IMR-90 (cell line): ENCODE results near the gene ONECUT2. TPM values are rescaled to one million over a fixed set of nuclear protein-coding genes. Genes with fewer than 3 reads are reported as not detected.

Experiments
- ATAC-seq: fragments of 200-7000 bp; cut with Tn5 transposase; 2 replicates; pipeline ENCODE4 v1.9.1; 2020; ENCODE audit warnings: low read depth, mild to moderate bottlenecking, moderate library complexity
- BruUV-seq: library from RNA; stranded (reverse); fragments of 400-500 nt; replicated peaks from 2 replicates; lab custom pipeline; 2021; lab: Mats Ljungman, UMichigan
- CTCF ChIA-PET: fragments of 300-600 bp; formaldehyde crosslinking; extraction: SDS; loops from one replicate; lab custom pipeline; 2021; ENCODE audit warnings: antibody characterized with exemption; lab: Yijun Ruan, JAX
- POLR2A ChIA-PET: fragments of 300-600 bp; sonication (Branson Sonifier 250); formaldehyde crosslinking; loops from one replicate; lab custom pipeline; 2022; ENCODE audit warnings: antibody characterized with exemption; ENCODE audit not compliant: unreplicated experiment; lab: Charles Lee
- DNase-seq: peaks from one replicate; pipeline ENCODE4 v3.0.0; 2013
- H2AFZ ChIP-seq: replicated peaks from 2 replicates; pipeline ENCODE3; 2013; ENCODE audit warnings: low read length, mild to moderate bottlenecking; ENCODE audit not compliant: poor library complexity
- H2AK5ac ChIP-seq: 2 replicates; pipeline ENCODE4 v1.6.1; 2013; ENCODE audit warnings: low read depth, low read length, inconsistent platforms
- H2AK9ac ChIP-seq: replicated peaks from 2 replicates; pipeline ENCODE3; 2013; ENCODE audit warnings: mild to moderate bottlenecking, low read depth, low read length, moderate library complexity; ENCODE audit not compliant: poor library complexity
- H2BK120ac ChIP-seq: 2 replicates; pipeline ENCODE4 v1.6.1; 2013; ENCODE audit warnings: low read depth, low read length, inconsistent platforms
- H2BK15ac ChIP-seq: 3 replicates; pipeline ENCODE4 v1.6.1; 2013; ENCODE audit warnings: low read depth, low read length, inconsistent platforms
- H2BK20ac ChIP-seq: 2 replicates; pipeline ENCODE4 v1.6.1; 2013; ENCODE audit warnings: low read depth, mild to moderate bottlenecking, inconsistent platforms, low read length, moderate library complexity
- H2BK5ac ChIP-seq: 2 replicates; pipeline ENCODE4 v1.6.1; 2013; ENCODE audit warnings: mild to moderate bottlenecking, low read depth, low read length, inconsistent platforms; ENCODE audit not compliant: poor library complexity, severe bottlenecking
- H3K14ac ChIP-seq: replicated peaks from 2 replicates; pipeline ENCODE4 v1.6.1; 2013; ENCODE audit warnings: low read depth, low read length, inconsistent platforms
- H3K18ac ChIP-seq: 2 replicates; pipeline ENCODE4 v1.6.1; 2013; ENCODE audit warnings: low read depth, low read length, control low read depth
- H3K23ac ChIP-seq: 2 replicates; pipeline ENCODE4 v1.6.1; 2013; ENCODE audit warnings: low read depth, low read length, inconsistent platforms
- H3K27ac ChIP-seq: 2 replicates; pipeline ENCODE4 v1.5.1; 2013; ENCODE audit warnings: mild to moderate bottlenecking, control low read depth, low read length; ENCODE audit not compliant: insufficient read depth
- H3K27me3 ChIP-seq: 2 replicates; pipeline ENCODE4 v1.6.1; 2013; ENCODE audit warnings: low read length; ENCODE audit not compliant: control insufficient read depth, insufficient read depth
- H3K36me3 ChIP-seq: 2 replicates; pipeline ENCODE4 v1.6.1; 2013; ENCODE audit warnings: low read length, mixed read lengths; ENCODE audit not compliant: control insufficient read depth, insufficient read depth
- H3K4ac ChIP-seq: 2 replicates; pipeline ENCODE4 v1.6.1; 2013; ENCODE audit warnings: low read depth, low read length, inconsistent platforms
- H3K4me1 ChIP-seq: 2 replicates; pipeline ENCODE4 v1.6.1; 2013; ENCODE audit warnings: low read length, mixed read lengths; ENCODE audit not compliant: control insufficient read depth, insufficient read depth
- H3K4me2 ChIP-seq: 2 replicates; pipeline ENCODE4 v1.6.1; 2013; ENCODE audit warnings: low read depth, mild to moderate bottlenecking, control low read depth, low read length, moderate library complexity
- H3K4me3 ChIP-seq: 2 replicates; pipeline ENCODE4 v1.5.1; 2013; ENCODE audit warnings: low read depth, mild to moderate bottlenecking, control low read depth, low read length, moderate library complexity; ENCODE audit not compliant: insufficient read depth
- H3K56ac ChIP-seq: 2 replicates; pipeline ENCODE4 v1.6.1; 2013; ENCODE audit warnings: low read length, inconsistent platforms; ENCODE audit not compliant: insufficient read depth; ENCODE audit errors: extremely low read depth
- H3K79me1 ChIP-seq, 2 experiments: 2 replicates each; pipeline ENCODE4 v1.6.1; 2013; ENCODE audit warnings: low read length in 2 of 2, inconsistent platforms in 1 of 2, low read depth in 1 of 2
- H3K9ac ChIP-seq: 2 replicates; pipeline ENCODE4 v1.6.1; 2013; ENCODE audit warnings: low read depth, low read length, control low read depth
- H3K9me1 ChIP-seq: 2 replicates; pipeline ENCODE4 v1.6.1; 2013; ENCODE audit warnings: low read length, inconsistent platforms; ENCODE audit not compliant: insufficient read depth
- H3K9me3 ChIP-seq: 2 replicates; pipeline ENCODE4 v1.6.1; 2013; ENCODE audit warnings: low read length; ENCODE audit not compliant: control insufficient read depth, insufficient read depth
- H4K20me1 ChIP-seq: 2 replicates; pipeline ENCODE4 v1.6.1; 2013; ENCODE audit warnings: low read length, inconsistent platforms; ENCODE audit not compliant: insufficient read depth
- H4K5ac ChIP-seq: 2 replicates; pipeline ENCODE4 v1.6.1; 2013; ENCODE audit warnings: mild to moderate bottlenecking, low read depth, low read length, control low read depth
- H4K8ac ChIP-seq, 2 experiments: 2 replicates each; pipeline ENCODE4 v1.6.1; 2013; ENCODE audit warnings: low read depth in 2 of 2, low read length in 2 of 2, control low read depth in 1 of 2, inconsistent platforms in 1 of 2
- H4K91ac ChIP-seq: 2 replicates; pipeline ENCODE4 v1.6.1; 2013; ENCODE audit warnings: low read depth, low read length, inconsistent platforms; ENCODE audit not compliant: insufficient read depth
- BHLHE40 ChIP-seq: fragments of 150-350 bp; IDR thresholded peaks from 2 replicates; pipeline ENCODE4 v1.6.1; 2016; ENCODE audit warnings: mild to moderate bottlenecking, low read depth, low read length
- CEBPB ChIP-seq: IDR thresholded peaks from 2 replicates; pipeline ENCODE4 v1.6.1; 2012; ENCODE audit warnings: low read depth, low read length, improper control_type of control experiment
- CTCF ChIP-seq: conservative IDR thresholded peaks from 2 replicates; pipeline ENCODE4 v1.5.1; 2012; ENCODE audit warnings: mild to moderate bottlenecking, low read depth, low read length, improper control_type of control experiment
- ELK1 ChIP-seq: fragments of 150-350 bp; IDR thresholded peaks from 2 replicates; pipeline ENCODE4 v1.6.1; 2016; ENCODE audit warnings: low read depth, mild to moderate bottlenecking, low read length, moderate library complexity, borderline replicate concordance
- MAZ ChIP-seq: IDR thresholded peaks from 2 replicates; pipeline ENCODE4 v1.6.1; 2012; ENCODE audit warnings: low read depth, mild to moderate bottlenecking, low read length, improper control_type of control experiment, moderate library complexity, borderline replicate concordance
- MXI1 ChIP-seq: IDR thresholded peaks from 2 replicates; pipeline ENCODE4 v1.6.1; 2012; ENCODE audit warnings: low read depth, mild to moderate bottlenecking, low read length, moderate library complexity, borderline replicate concordance
- RFX5 ChIP-seq: IDR thresholded peaks from 2 replicates; pipeline ENCODE4 v1.8.0; 2012; ENCODE audit warnings: low read depth, mild to moderate bottlenecking, low read length, moderate library complexity
- SMC3 ChIP-seq: fragments of 150-350 bp; IDR thresholded peaks from 2 replicates; pipeline ENCODE4 v1.6.1; 2016; ENCODE audit warnings: low read depth, mild to moderate bottlenecking, antibody characterized with exemption, low read length, moderate library complexity
- USF2 ChIP-seq: fragments of 150-350 bp; IDR thresholded peaks from 2 replicates; pipeline ENCODE4 v1.6.1; 2017; ENCODE audit warnings: mild to moderate bottlenecking, antibody characterized with exemption, low read length, low read depth
- WGBS, 2 experiments: methylation state at CpG; one replicate each; pipeline versions ENCODE4 v1.1.5 to v1.1.7; 2013; ENCODE audit warnings: missing lambda C conversion rate in 2 of 2; ENCODE audit not compliant: insufficient read length in 1 of 2; ENCODE audit errors: extremely low coverage in 2 of 2; 5-methylcytosine and 5-hydroxymethylcytosine counted together
- dilution Hi-C: fragments of 300-500 bp; cut with HindIII; formaldehyde crosslinking; loops from one replicate; pipeline ENCODE4 v1.14.3; 2018; ENCODE audit warnings: low sequenced_read_pairs; ENCODE audit not compliant: unreplicated experiment
- in situ Hi-C: fragments of 300-500 bp; cut with MboI; formaldehyde crosslinking; loops from 3 replicates; pipeline ENCODE4 v1.14.3; 2019; ENCODE audit warnings: low sequenced_read_pairs, inconsistent platforms, mixed read lengths
- intact Hi-C: fragments of 100-400 bp; cut with micrococcal nuclease; formaldehyde crosslinking; loops from 2 replicates; pipeline ENCODE4 v1.10.0; 2022
- polyA plus RNA-seq, 3 experiments: library from polyadenylated mRNA; depleted of rRNA; stranded (reverse); fragments of >200 nt; gene quantifications; 2 replicates each; pipeline ENCODE4 v1.2.3, GENCODE V29; 2012; ENCODE audit warnings: low replicate concordance in 1 of 3
- total RNA-seq: library from RNA; depleted of rRNA; stranded (reverse); fragments of >200 nt; gene quantifications from 2 replicates; pipeline ENCODE4 v1.2.3, GENCODE V29; 2012

Gene ONECUT2
- total and polyA plus RNA-seq, 2 of the 4 experiments (the other 2 are of a cell fraction), result under 0.01 to 0.02 TPM

- no peak for TF ChIP-seq USF2
- TF ChIP-seq RFX5, result no peak
- TF ChIP-seq CEBPB, result no peak
Measured at GRCh38 chr18:57534511-57534909, 99.3 kb downstream of the ONECUT2 start (continued).

- TF ChIP-seq CTCF, result no peak
- no peak for TF ChIP-seq BHLHE40
- no peak for TF ChIP-seq SMC3
- TF ChIP-seq ELK1, result no peak
- no peak for TF ChIP-seq MXI1
- TF ChIP-seq MAZ, result no peak
- no peak for TF ChIP-seq USF2
- intact Hi-C loops (no loop called here), dilution Hi-C loops (no loop called here), in situ Hi-C loops (no loop called here)
- H2BK5ac ChIP-seq, result no peak overlapping the region
- no peak overlapping the region for H3K4me3 ChIP-seq
- ATAC-seq (no peak), DNase-seq (no peak)
- H3K27ac ChIP-seq, result no peak overlapping the region
- no peaks in the 10 kb centered on the region for H4K20me1 ChIP-seq
- H3K56ac ChIP-seq, result no peak overlapping the region
- no peak overlapping the region for H3K9ac ChIP-seq
- POLR2A ChIA-PET, result no interaction called here
- peaks cover 2% of the 10 kb centered on the region; the same call in 1 of the 2 replicates for H3K4me1 ChIP-seq
- no peak overlapping the region for H2BK120ac ChIP-seq
- no peak overlapping the region for H2BK20ac ChIP-seq
- H3K9me1 ChIP-seq, result 0 out of 2 replicates have a peak, but pooled peaks cover 6% of the 10 kb centered on the region
- no peak overlapping the region for H3K14ac ChIP-seq
- no peak overlapping the region for H4K5ac ChIP-seq
- no peak overlapping the region for H3K18ac ChIP-seq
- H3K79me1 ChIP-seq, result no peaks in the 10 kb centered on the region
- no CpG with 5 or more reads among the region's 3 CpGs for WGBS, 2 experiments
- H3K27me3 ChIP-seq, result no peaks in the 10 kb centered on the region; the same call in 1 of the 2 replicates
- no TSS peak for BruUV-seq
- H3K23ac ChIP-seq, result no peak overlapping the region
- no peak overlapping the region for H4K91ac ChIP-seq
- CTCF ChIA-PET, result no interaction called here
- H2AFZ ChIP-seq, result no peak overlapping the region
- no peak overlapping the region for H2BK15ac ChIP-seq
- no peak overlapping the region for H3K4ac ChIP-seq
- H2AK9ac ChIP-seq, result no peak overlapping the region
- H3K4me2 ChIP-seq, result no peak overlapping the region
- no peak overlapping the region for H4K8ac ChIP-seq
- H2AK5ac ChIP-seq, result no peak overlapping the region
- no peaks in the 10 kb centered on the region for H3K36me3 ChIP-seq
- H3K9me3 ChIP-seq, result no peaks in the 10 kb centered on the region
Measured at GRCh38 chr18:57538614-57539013, 103.4 kb downstream of the ONECUT2 start.
